Bronchial epithelial cell (primary cell): ENCODE results near the gene AIMP2. TPM values are rescaled to one million over a fixed set of nuclear protein-coding genes. Genes with fewer than 3 reads are reported as not detected.
"Not testable (repeated sequence)": the region's sequence is repeated elsewhere in the genome, so short reads cannot be mapped to it uniquely, and the experiment has no call there.

ENCODE experiments used
- DNase-seq: peaks from one replicate; pipeline ENCODE4 v3.0.0-alpha.2; 2010; ENCODE audit warnings: low read depth
- FAIRE-seq: peaks from 2 replicates; lab custom pipeline; 2011; peaks lifted over from hg19 to GRCh38; lab: Jason Lieb, UNC
- H3K27me3 ChIP-seq: 2 replicates; pipeline ENCODE4 v1.5.1; 2011; ENCODE audit warnings: low read length; ENCODE audit not compliant: control insufficient read depth, insufficient read depth
- H3K36me3 ChIP-seq: 2 replicates; pipeline ENCODE4 v1.5.1; 2011; ENCODE audit warnings: low read length; ENCODE audit not compliant: control insufficient read depth, insufficient read depth
- H3K4me3 ChIP-seq: 2 replicates; pipeline ENCODE4 v1.5.1; 2011; ENCODE audit warnings: mild to moderate bottlenecking, low read depth, low read length, control low read depth
- total RNA-seq: library from RNA; depleted of rRNA; stranded (reverse); fragments of >200 nt; gene quantifications from 2 replicates; pipeline ENCODE4 v1.2.1, GENCODE V29; 2014
- TF ChIP-seq, protein P1 (sequence below): IDR thresholded peaks from 2 replicates; pipeline ENCODE4 v1.5.1; 2011; ENCODE audit warnings: mild to moderate bottlenecking, moderate library complexity, low read length, control low read depth, inconsistent platforms; ENCODE audit not compliant: insufficient read depth, severe bottlenecking

Gene AIMP2
- total RNA-seq, 1 donor from 2014 or later, result 79.0 TPM

GRCh38 chr7:6007386-6007785 is 1.7 kb upstream of the AIMP2 start:
- FAIRE-seq (no peak), DNase-seq (no peak)
- peaks cover 3% of the 10 kb centered on the region for H3K36me3 ChIP-seq
- H3K27me3 ChIP-seq, result no peaks in the 10 kb centered on the region
- no peak overlapping the region for H3K4me3 ChIP-seq
- TF ChIP-seq, protein P1, sequence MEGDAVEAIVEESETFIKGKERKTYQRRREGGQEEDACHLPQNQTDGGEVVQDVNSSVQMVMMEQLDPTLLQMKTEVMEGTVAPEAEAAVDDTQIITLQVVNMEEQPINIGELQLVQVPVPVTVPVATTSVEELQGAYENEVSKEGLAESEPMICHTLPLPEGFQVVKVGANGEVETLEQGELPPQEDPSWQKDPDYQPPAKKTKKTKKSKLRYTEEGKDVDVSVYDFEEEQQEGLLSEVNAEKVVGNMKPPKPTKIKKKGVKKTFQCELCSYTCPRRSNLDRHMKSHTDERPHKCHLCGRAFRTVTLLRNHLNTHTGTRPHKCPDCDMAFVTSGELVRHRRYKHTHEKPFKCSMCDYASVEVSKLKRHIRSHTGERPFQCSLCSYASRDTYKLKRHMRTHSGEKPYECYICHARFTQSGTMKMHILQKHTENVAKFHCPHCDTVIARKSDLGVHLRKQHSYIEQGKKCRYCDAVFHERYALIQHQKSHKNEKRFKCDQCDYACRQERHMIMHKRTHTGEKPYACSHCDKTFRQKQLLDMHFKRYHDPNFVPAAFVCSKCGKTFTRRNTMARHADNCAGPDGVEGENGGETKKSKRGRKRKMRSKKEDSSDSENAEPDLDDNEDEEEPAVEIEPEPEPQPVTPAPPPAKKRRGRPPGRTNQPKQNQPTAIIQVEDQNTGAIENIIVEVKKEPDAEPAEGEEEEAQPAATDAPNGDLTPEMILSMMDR, result no peak

DNA sequence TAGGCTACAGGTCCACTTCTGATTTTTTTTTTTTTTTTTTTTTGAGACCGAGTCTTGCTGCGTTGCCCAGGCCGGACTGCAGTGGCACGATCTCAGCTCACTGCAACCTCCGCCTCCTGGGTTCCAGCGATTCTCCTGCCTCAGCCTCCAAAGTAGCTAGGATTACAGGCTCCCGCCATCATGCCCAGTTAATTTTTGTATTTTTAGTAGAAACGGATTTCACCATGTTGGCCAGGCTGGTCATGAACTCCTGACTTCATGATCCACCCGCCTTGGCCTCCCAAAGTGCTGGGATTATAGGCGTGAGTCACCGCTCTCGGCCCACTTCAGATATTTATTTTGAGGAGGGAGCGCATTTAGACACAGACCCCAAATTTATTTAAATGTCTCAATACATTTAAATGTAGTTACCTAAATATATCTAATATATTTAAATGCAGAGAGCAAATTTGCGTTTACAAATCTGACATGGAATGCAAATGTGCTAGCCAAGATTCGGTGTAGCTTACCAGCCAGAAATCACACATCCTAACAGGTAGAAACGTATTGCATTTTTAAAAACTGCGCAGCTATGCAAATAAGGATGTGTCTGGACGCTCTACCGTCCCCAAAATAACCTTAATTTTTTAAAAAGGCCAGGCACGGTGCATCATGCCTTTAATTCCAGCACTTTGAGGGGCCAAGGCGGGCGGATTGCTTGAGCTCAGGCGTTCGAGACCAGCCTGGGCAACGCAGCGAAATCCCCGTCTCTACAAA is 1.1 kb upstream of the AIMP2 start:
- not testable (repeated sequence) for FAIRE-seq

GRCh38 chr7:6010370-6010769 is 1.3 kb downstream of the AIMP2 start:
- not testable (repeated sequence) for FAIRE-seq, H3K4me3 ChIP-seq

More for the DNA sequence above, 1.1 kb upstream of the AIMP2 start:
- not testable (repeated sequence) for H3K36me3 ChIP-seq, H3K27me3 ChIP-seq
- peak overlapping the region; percentile 75 for H3K4me3 ChIP-seq
- peak; percentile 7 for DNase-seq

DNA sequence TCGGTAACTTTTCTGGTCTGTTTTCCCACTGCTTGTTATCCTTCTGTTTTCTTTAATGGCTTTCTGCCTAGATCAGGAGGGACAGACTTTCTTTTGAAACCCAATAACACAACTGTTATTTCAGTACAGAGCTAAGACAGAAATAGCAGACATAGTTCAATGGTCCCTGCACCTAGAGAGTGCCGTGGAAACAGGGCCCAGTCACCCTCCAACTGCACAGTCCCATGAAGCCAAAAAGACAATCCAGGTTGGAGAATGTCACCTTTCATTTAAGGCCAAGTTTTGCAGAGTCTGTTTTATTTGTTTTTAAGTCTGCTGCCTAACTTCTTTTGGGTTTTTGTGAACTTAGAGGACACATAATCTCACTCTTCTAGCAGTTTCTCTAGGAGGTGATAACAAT is 2.5 kb downstream of the AIMP2 start:
- Histone ChIP-seq H3K27me3 (no peaks in the 10 kb centered on the region), H3K4me3 (no peak overlapping the region), H3K36me3 (peaks cover 1% of the 10 kb centered on the region)
- FAIRE-seq (no peak), DNase-seq (no peak)
- TF ChIP-seq, protein P1, result no peak

More at GRCh38 chr7:6010370-6010769, 1.3 kb downstream of the AIMP2 start:
- DNase-seq, H3K36me3 ChIP-seq, H3K27me3 ChIP-seq: not testable (repeated sequence)

GRCh38 chr7:6012355-6013104 is 3.5 kb downstream of the AIMP2 start:
- peaks cover 8% of the 10 kb centered on the region for H3K36me3 ChIP-seq
- TF ChIP-seq, protein P1, result no peak

GRCh38 chr7:6015917-6016652 is 7.0 kb downstream of the AIMP2 start:
- H3K4me3 ChIP-seq, result no peak overlapping the region
- TF ChIP-seq, protein P1, result no peak
- DNase-seq (peak; percentile 40), FAIRE-seq (no peak)
- H3K27me3 ChIP-seq, result no peaks in the 10 kb centered on the region
- peaks cover 13% of the 10 kb centered on the region for H3K36me3 ChIP-seq

More at GRCh38 chr7:6012355-6013104, 3.5 kb downstream of the AIMP2 start:
- DNase-seq (peak; percentile 68), FAIRE-seq (no peak)
- Histone ChIP-seq H3K4me3 (no peak overlapping the region), H3K27me3 (no peaks in the 10 kb centered on the region)
